HCT116 (cell line): ENCODE measurements around the gene DHCR24. TPM values are rescaled to one million over a fixed set of nuclear protein-coding genes. Genes with fewer than 3 reads are reported as not detected.

Source experiments
- ATAC-seq: fragments of 200-7000 bp; cut with Tn5 transposase; 2 replicates; pipeline ENCODE4 v1.9.1; 2020; ENCODE audit warnings: mild to moderate bottlenecking, moderate library complexity
- BruUV-seq: library from RNA; stranded (reverse); fragments of 400-500 nt; replicated peaks from 2 replicates; lab custom pipeline; 2021; lab: Mats Ljungman, UMichigan
- CTCF ChIA-PET: fragments of 300-600 bp; sonication (Branson Sonifier 250); formaldehyde crosslinking; loops from one replicate; lab custom pipeline; 2021; ENCODE audit warnings: antibody characterized with exemption; lab: Charles Lee
- POLR2A ChIA-PET: fragments of 300-600, 350-600 bp; sonication (Branson Sonifier 250); formaldehyde crosslinking; loops from one replicate; lab custom pipeline; 2021; ENCODE audit warnings: antibody characterized with exemption; lab: Charles Lee
- RAD21 ChIA-PET, 2 experiments: fragments of 300-600 bp; sonication (Branson Sonifier 250); formaldehyde crosslinking; loops; one replicate each; lab custom pipeline; 2023; ENCODE audit warnings: low total read pairs in 2 of 2; ENCODE audit not compliant: uncharacterized antibody in 2 of 2, unreplicated experiment in 2 of 2, low non-redundant PET in 1 of 2; lab: Charles Lee
- DNase-seq: peaks from one replicate; pipeline ENCODE4 v3.0.0-alpha.2; 2010; ENCODE audit warnings: low read depth, low spot score
- H2AFZ ChIP-seq: fragments of 200-600 bp; shearing (Covaris generic), sonication (generic); 2 replicates; pipeline ENCODE4 v1.6.1; 2017; ENCODE audit warnings: low read depth, mixed run types, mixed read lengths, antibody characterized with exemption, low read length; ENCODE audit not compliant: poor library complexity, severe bottlenecking
- H3K27ac ChIP-seq: 2 replicates; pipeline ENCODE4 v1.5.1; 2012; ENCODE audit warnings: low read depth, low read length
- H3K27me3 ChIP-seq: fragments of 200-600 bp; sonication (generic); 2 replicates; pipeline ENCODE4 v1.6.1; 2016; ENCODE audit warnings: mixed run types, low read length, mixed read lengths; ENCODE audit not compliant: insufficient read depth
- H3K36me3 ChIP-seq, 2 experiments: fragments of 200-500 bp in 1 of 2; fragments of 200-600 bp in 1 of 2; sonication (Bioruptor generic) in 1 of 2; sonication (generic) in 1 of 2; 2 replicates each; pipeline versions ENCODE4 v1.5.1 to v1.6.1; 2014 to 2016; ENCODE audit warnings: low read length in 2 of 2, inconsistent platforms in 1 of 2, mixed read lengths in 1 of 2, mixed run types in 1 of 2; ENCODE audit not compliant: insufficient read depth in 2 of 2, control insufficient read depth in 1 of 2
- H3K4me1 ChIP-seq, 2 experiments: fragments of 200-600 bp in 1 of 2; sonication (generic) in 1 of 2; 2 replicates each; pipeline versions ENCODE4 v1.5.1 to v1.6.1; 2012 to 2017; ENCODE audit warnings: low read length in 2 of 2, inconsistent platforms in 1 of 2, mild to moderate bottlenecking in 1 of 2, mixed read lengths in 1 of 2, mixed run types in 1 of 2, moderate library complexity in 1 of 2; ENCODE audit not compliant: insufficient read depth in 2 of 2, control insufficient read depth in 1 of 2
- H3K4me2 ChIP-seq: fragments of 200-600 bp; sonication (generic); 2 replicates; pipeline ENCODE4 v1.6.1; 2017; ENCODE audit warnings: mixed run types, low read length, mixed read lengths
- H3K4me3 ChIP-seq, 2 experiments: fragments of 200-600 bp in 1 of 2; sonication (generic) in 1 of 2; replicated peaks in 1 of 2; 2 replicates each; pipeline ENCODE4 v1.5.1; 2011 to 2016; ENCODE audit warnings: low read length in 2 of 2, control low read depth in 1 of 2, low read depth in 1 of 2, mild to moderate bottlenecking in 1 of 2, mixed read lengths in 1 of 2, mixed run types in 1 of 2
- H3K79me2 ChIP-seq: fragments of 200-600 bp; sonication (generic); 2 replicates; pipeline ENCODE4 v1.6.1; 2017; ENCODE audit warnings: mild to moderate bottlenecking, mixed run types, low read length, moderate library complexity, mixed read lengths; ENCODE audit not compliant: insufficient read depth
- H3K9ac ChIP-seq: fragments of 200-600 bp; sonication (generic); 2 replicates; pipeline ENCODE4 v1.6.1; 2016; ENCODE audit warnings: low read length, mixed read lengths
- H3K9me2 ChIP-seq: fragments of 200-600 bp; sonication (generic), shearing (Covaris generic); 2 replicates; pipeline ENCODE4 v1.6.1; 2017; ENCODE audit warnings: mixed run types, mild to moderate bottlenecking, moderate library complexity; ENCODE audit not compliant: insufficient read depth
- H3K9me3 ChIP-seq, 2 experiments: fragments of 200-500 bp in 1 of 2; fragments of 200-600 bp in 1 of 2; sonication (Bioruptor generic) in 1 of 2; sonication (generic) in 1 of 2; 2 replicates each; pipeline ENCODE4 v1.6.1; 2014 to 2017; ENCODE audit warnings: low read length in 2 of 2, mixed read lengths in 2 of 2, inconsistent platforms in 1 of 2, low read depth in 1 of 2, mild to moderate bottlenecking in 1 of 2, mixed run types in 1 of 2, moderate library complexity in 1 of 2; ENCODE audit not compliant: control insufficient read depth in 1 of 2, insufficient read depth in 1 of 2
- H4K20me1 ChIP-seq: fragments of 200-600 bp; sonication (generic), shearing (Covaris generic); 2 replicates; pipeline ENCODE4 v1.6.1; 2017; ENCODE audit warnings: mixed run types, mild to moderate bottlenecking, moderate library complexity; ENCODE audit not compliant: insufficient read depth
- CBX3 ChIP-seq: IDR thresholded peaks from 2 replicates; pipeline ENCODE4 v1.6.1; 2012; ENCODE audit warnings: low read depth
- ELF1 ChIP-seq: IDR thresholded peaks from 2 replicates; pipeline ENCODE4 v1.6.1; 2012; ENCODE audit warnings: low read depth, borderline replicate concordance
- EZH2 ChIP-seq: fragments of 200-600 bp; sonication (generic); IDR thresholded peaks from 2 replicates; pipeline ENCODE4 v1.6.1; 2017; ENCODE audit warnings: antibody characterized with exemption, mixed run types
- POLR2AphosphoS5 ChIP-seq: IDR thresholded peaks from 2 replicates; pipeline ENCODE4 v1.6.1; 2011; ENCODE audit warnings: mild to moderate bottlenecking, low read depth, low read length, moderate library complexity
- RAD21 ChIP-seq: IDR thresholded peaks from 2 replicates; pipeline ENCODE4 v1.6.1; 2012; ENCODE audit warnings: low read depth, mild to moderate bottlenecking
- SIN3A ChIP-seq: IDR thresholded peaks from 2 replicates; pipeline ENCODE4 v1.6.1; 2012; ENCODE audit warnings: low read depth
- ZFX ChIP-seq: fragments of 450-650 bp; IDR thresholded peaks from 2 replicates; pipeline ENCODE4 v1.6.1; 2017
- ZNF274 ChIP-seq: fragments of 200-500 bp; sonication (Bioruptor generic); IDR thresholded peaks from 2 replicates; pipeline ENCODE4 v1.6.1; 2014; ENCODE audit warnings: mild to moderate bottlenecking, low read depth, low read length, inconsistent platforms
- intact Hi-C: fragments of 100-400 bp; cut with micrococcal nuclease; formaldehyde crosslinking; loops from 2 replicates; pipeline ENCODE4 v1.10.0; 2022
- total RNA-seq: library from RNA; stranded (reverse); gene quantifications from one replicate; pipeline ENCODE4 v1.2.1, GENCODE V29; 2021; ENCODE audit not compliant: unreplicated experiment
- TF ChIP-seq, protein P1 (sequence below): IDR thresholded peaks from 2 replicates; pipeline ENCODE4 v1.6.1; 2012
- TF ChIP-seq, protein P2 (sequence below): IDR thresholded peaks from 2 replicates; pipeline ENCODE4 v1.6.1; 2011; ENCODE audit warnings: mild to moderate bottlenecking, low read length, moderate library complexity; ENCODE audit not compliant: insufficient replicate concordance; ENCODE audit errors: extremely low read depth

DHCR24 gene
- total RNA-seq, 1 experiment from 2014 or later: 132 TPM

DNA sequence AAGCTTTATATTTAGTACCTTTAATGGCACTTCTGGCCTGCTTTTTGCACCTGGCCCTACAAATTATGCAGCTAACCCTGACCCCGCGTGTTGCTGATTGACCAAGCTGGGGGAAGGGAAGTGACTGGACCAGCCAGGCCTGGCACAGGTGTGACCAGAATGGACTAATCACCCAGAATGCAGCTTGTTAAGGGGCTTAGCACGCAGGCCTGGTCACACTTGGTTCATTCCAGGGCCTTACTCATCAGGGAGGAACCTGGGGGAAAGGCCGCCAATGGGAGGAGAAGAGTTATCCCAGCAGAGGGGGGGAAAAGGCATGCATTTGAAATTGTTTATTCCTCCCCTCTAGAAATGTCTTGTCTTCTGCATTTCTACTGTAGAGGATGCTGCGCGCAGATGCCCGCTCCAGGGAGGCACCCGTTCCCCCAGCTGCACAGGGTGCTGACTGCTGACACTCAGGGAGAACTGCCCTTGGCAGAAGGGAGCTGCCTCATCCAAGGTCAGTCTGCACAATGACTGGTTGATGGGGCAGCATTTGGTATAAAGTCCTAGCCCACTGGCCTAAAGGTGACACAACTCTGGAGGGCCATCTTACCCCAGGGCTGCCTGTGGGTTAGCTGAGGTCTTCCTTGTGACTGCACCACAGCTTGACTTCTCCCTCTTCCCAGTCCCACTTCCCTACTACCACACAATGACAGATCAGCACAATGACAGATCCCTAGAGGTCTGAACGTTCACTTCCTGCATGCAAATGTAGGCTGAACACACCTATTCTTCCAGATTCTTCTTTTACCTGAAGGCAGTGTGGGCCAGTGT lies 29.0 kb downstream of the DHCR24 start (continued):
- TF ChIP-seq ZNF274 (no peak), POLR2AphosphoS5 (peak; percentile 40; the same call in 1 of the 2 replicates), SIN3A (no peak)
- TF ChIP-seq, protein P1, sequence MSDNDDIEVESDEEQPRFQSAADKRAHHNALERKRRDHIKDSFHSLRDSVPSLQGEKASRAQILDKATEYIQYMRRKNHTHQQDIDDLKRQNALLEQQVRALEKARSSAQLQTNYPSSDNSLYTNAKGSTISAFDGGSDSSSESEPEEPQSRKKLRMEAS: peak; percentile 78
- TF ChIP-seq, all 23 proteins: peak for 6

DNA sequence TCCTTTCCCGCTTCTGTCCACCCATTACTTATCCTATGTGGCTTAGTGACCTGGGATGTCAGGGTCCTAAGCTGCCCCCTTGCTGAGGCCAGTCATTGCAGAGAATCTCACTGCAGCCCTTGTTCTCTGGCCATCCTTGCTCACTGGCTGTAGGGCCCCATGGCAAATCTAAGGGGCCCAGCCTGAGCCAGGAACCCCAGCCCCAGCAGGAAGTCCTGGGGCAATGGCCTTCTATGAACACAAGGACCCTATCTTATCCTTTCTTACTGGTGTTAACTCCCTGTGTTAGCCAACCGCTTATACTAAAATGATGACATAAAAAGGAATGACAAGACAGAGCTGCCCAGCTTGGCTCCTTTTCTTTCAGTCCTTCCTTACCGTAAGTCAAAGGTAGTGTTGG lies 29.9 kb downstream of the DHCR24 start:
- H2AFZ ChIP-seq: no peak overlapping the region
- H3K9ac ChIP-seq: peak overlapping the region; percentile 27
- peak overlapping the region; percentile 45; the same call in 1 of the 2 replicates for H3K27ac ChIP-seq
- peak overlapping the region; percentile 61 for H3K4me2 ChIP-seq
- ATAC-seq (no peak), DNase-seq (no peak)
- TF ChIP-seq RAD21 (no peak), EZH2 (no peak), ZFX (no peak), CBX3 (no peak), ELF1 (no peak; the same call in 1 of the 2 replicates)
- TF ChIP-seq, protein P2, sequence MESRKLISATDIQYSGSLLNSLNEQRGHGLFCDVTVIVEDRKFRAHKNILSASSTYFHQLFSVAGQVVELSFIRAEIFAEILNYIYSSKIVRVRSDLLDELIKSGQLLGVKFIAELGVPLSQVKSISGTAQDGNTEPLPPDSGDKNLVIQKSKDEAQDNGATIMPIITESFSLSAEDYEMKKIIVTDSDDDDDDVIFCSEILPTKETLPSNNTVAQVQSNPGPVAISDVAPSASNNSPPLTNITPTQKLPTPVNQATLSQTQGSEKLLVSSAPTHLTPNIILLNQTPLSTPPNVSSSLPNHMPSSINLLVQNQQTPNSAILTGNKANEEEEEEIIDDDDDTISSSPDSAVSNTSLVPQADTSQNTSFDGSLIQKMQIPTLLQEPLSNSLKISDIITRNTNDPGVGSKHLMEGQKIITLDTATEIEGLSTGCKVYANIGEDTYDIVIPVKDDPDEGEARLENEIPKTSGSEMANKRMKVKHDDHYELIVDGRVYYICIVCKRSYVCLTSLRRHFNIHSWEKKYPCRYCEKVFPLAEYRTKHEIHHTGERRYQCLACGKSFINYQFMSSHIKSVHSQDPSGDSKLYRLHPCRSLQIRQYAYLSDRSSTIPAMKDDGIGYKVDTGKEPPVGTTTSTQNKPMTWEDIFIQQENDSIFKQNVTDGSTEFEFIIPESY: no peak
- TF ChIP-seq, all 23 proteins: peak for 0
- ChIA-PET CTCF (interaction anchor here (1.0 to 1.4 kb wide), 3 partner anchors 30 to 165 kb away, joined by 3 to 4 read pairs (median 3); partner anchors contain the start of gene DHCR24), POLR2A (interaction anchor here (1.1 to 1.8 kb wide), 2 partner anchors 19 to 29 kb away, joined by 4 to 8 read pairs; partner anchors contain the start of gene DHCR24), RAD21 (no interaction called here)
- H4K20me1 ChIP-seq: no peaks in the 10 kb centered on the region; the same call in 1 of the 2 replicates
- H3K27me3 ChIP-seq: no peaks in the 10 kb centered on the region
- H3K4me3 ChIP-seq: no peak overlapping the region
- intact Hi-C loops: no loop called here
- H3K9me2 ChIP-seq: no peaks in the 10 kb centered on the region
- H3K4me1 ChIP-seq: peaks cover 28 to 63% of the 10 kb centered on the region in 2 experiments
- H3K79me2 ChIP-seq: no peaks in the 10 kb centered on the region
- BruUV-seq: no TSS peak
- H3K9me3 ChIP-seq: no peaks in the 10 kb centered on the region
- peaks cover 22 to 40% of the 10 kb centered on the region in 2 experiments for H3K36me3 ChIP-seq
